ENCODE results near the gene PTPN6.

PTPN6 gene

DNA sequence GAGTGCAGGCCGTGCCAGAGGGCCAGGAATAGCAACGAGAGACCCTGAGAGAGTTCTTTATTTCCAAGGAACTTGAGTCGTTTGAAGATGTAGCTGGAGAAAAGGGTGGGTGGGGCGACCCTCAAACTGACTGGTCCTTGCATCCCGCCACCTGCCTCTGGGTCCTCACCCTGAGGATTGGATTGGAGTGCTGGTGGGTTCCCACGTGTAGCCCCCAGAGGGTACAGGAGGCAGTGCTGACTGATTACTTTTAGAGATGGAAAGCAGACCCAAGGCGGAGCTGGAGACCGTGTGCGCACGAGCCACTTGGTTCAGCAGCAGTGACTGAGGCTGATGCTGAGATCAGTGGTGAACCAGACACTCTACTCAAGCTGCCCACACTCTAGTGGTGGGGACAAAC lies 26.5 kb downstream of the PTPN6 start:
- TF ChIP-seq, protein P1, sequence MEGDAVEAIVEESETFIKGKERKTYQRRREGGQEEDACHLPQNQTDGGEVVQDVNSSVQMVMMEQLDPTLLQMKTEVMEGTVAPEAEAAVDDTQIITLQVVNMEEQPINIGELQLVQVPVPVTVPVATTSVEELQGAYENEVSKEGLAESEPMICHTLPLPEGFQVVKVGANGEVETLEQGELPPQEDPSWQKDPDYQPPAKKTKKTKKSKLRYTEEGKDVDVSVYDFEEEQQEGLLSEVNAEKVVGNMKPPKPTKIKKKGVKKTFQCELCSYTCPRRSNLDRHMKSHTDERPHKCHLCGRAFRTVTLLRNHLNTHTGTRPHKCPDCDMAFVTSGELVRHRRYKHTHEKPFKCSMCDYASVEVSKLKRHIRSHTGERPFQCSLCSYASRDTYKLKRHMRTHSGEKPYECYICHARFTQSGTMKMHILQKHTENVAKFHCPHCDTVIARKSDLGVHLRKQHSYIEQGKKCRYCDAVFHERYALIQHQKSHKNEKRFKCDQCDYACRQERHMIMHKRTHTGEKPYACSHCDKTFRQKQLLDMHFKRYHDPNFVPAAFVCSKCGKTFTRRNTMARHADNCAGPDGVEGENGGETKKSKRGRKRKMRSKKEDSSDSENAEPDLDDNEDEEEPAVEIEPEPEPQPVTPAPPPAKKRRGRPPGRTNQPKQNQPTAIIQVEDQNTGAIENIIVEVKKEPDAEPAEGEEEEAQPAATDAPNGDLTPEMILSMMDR (conservative IDR thresholded peaks at IDR 0.05; ENCODE audit: low read depth, low read length): no peak
- DNase-seq (ENCODE audit: low read depth): no peak
- no peak overlapping the region for H3K4me3 ChIP-seq (ENCODE audit: low read depth, low read length)

GRCh38 chr12:6978188-6978587 lies 27.0 kb downstream of the PTPN6 start:
- DNase-seq (ENCODE audit: low read depth): no peak
- no peak overlapping the region for H3K4me3 ChIP-seq (ENCODE audit: low read depth, low read length)

DNA sequence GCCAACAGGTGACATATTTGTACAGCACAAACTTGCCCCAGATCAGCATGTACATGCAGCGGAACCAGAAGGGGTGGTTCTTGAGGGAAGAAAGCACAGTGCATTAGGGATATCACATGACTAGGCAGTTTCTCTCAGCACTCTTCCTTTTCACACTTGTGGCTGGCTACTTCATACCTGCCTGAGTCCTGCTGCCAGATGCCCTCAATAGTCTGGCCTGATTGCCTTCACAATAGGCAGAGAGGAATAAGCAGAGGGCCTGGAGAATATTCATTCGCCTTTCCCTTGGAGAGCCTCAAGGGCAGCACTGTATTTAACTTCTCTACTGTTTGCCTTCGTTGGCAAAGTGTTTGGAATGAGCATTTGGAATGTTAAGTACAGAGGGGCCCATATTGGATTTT lies 27.5 kb downstream of the PTPN6 start:
- no peak overlapping the region for H3K4me3 ChIP-seq (ENCODE audit: low read depth, low read length)
- no peak for DNase-seq (ENCODE audit: low read depth)
- TF ChIP-seq, protein P1 (conservative IDR thresholded peaks at IDR 0.05; ENCODE audit: low read depth, low read length): no peak

More at GRCh38 chr12:6978188-6978587, 27.0 kb downstream of the PTPN6 start:
- TF ChIP-seq, protein P1 (conservative IDR thresholded peaks at IDR 0.05; ENCODE audit: low read depth, low read length): no peak

- no peak for DNase-seq (ENCODE audit: low read depth)
- H3K4me3 ChIP-seq (ENCODE audit: low read depth, low read length): no peak overlapping the region
- TF ChIP-seq, protein P1 (conservative IDR thresholded peaks at IDR 0.05; ENCODE audit: low read depth, low read length): no peak
These were observed 27.9 kb downstream of the PTPN6 start for GRCh38 chr12:6979021-6979420.

DNA sequence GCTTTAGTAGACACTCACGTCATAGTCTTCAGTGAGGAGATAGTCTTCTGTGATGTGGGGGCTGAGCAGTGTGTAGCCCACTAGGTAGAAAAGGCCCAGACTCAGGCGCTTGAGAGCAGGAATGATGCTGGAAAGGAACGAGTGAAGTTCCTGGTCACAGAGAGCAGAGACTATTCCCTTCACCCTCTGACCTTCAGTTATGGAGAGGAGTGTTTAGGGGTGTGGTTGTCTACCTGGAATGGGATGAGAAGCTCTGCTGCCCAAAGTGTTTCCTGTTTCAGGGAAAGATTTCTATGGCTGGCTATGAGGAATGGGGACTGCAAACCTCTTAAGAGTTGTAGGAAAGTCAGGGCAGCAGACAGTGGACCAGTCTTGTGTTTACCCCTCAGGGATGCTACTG lies 28.3 kb downstream of the PTPN6 start:
- no peak overlapping the region for H3K4me3 ChIP-seq (ENCODE audit: low read depth, low read length)
- no peak for DNase-seq (ENCODE audit: low read depth)
- TF ChIP-seq, protein P1 (conservative IDR thresholded peaks at IDR 0.05; ENCODE audit: low read depth, low read length): no peak

- no peak for DNase-seq (ENCODE audit: low read depth)
- H3K4me3 ChIP-seq (ENCODE audit: low read depth, low read length): no peak overlapping the region
- TF ChIP-seq, protein P1 (conservative IDR thresholded peaks at IDR 0.05; ENCODE audit: low read depth, low read length): no peak
These were observed 28.9 kb downstream of the PTPN6 start for GRCh38 chr12:6980075-6980474.

- TF ChIP-seq, protein P1 (conservative IDR thresholded peaks at IDR 0.05; ENCODE audit: low read depth, low read length): no peak
- H3K4me3 ChIP-seq (ENCODE audit: low read depth, low read length): no peak overlapping the region
- no peak for DNase-seq (ENCODE audit: low read depth)
These were observed 29.6 kb downstream of the PTPN6 start for GRCh38 chr12:6980740-6981139.

Measured in choroid plexus epithelial cell (primary cell).